ENCODE data around the gene ZNF845.
A peak's percentile ranks its signal among the peaks of the same experiment; 100 is the strongest.
"Not testable (repeated sequence)": the region's sequence is repeated elsewhere in the genome, so short reads cannot be mapped to it uniquely, and the experiment has no call there.

ZNF845 gene

GRCh38 chr19:53396525-53396868 is 62.9 kb downstream of the ZNF845 start:
- Histone ChIP-seq H4K8ac (ENCODE audit: low read depth, low read length) (no peak overlapping the region), H2BK12ac (ENCODE audit: low read length) (no peak overlapping the region), H3K4me3 (ENCODE audit: low read depth, low read length) (no peak overlapping the region), H2AK5ac (ENCODE audit: low read length) (no peak overlapping the region), H2BK5ac (ENCODE audit: low read depth, low read length, poor library complexity) (no peak overlapping the region), H3K36me3 (ENCODE audit: control insufficient read depth in 1 of 2, insufficient read depth in 2 of 2, low read length in 2 of 2) (peaks cover 18 to 20% of the 10 kb centered on the region in 2 experiments), H3K23ac (ENCODE audit: low read length) (no peak overlapping the region), H4K91ac (ENCODE audit: low read depth, low read length) (no peak overlapping the region), H3K14ac (ENCODE audit: low read length) (no peak overlapping the region), H2AFZ (ENCODE audit: insufficient read depth, low read length, poor library complexity) (no peak overlapping the region), H2BK120ac (ENCODE audit: insufficient read depth, low read length, poor library complexity) (no peak overlapping the region), H4K12ac (ENCODE audit: low read depth, low read length) (no peak overlapping the region), H3K18ac (ENCODE audit: low read length) (no peak overlapping the region), H3K4me2 (ENCODE audit: low read length) (peak overlapping the region; percentile 50), H3K79me2 (ENCODE audit: control insufficient read depth, insufficient read depth, low read length, poor library complexity) (peaks cover 6% of the 10 kb centered on the region), H3K4me1 (ENCODE audit: control insufficient read depth in 1 of 2, insufficient read depth in 2 of 2, low read length in 2 of 2) (peaks cover 3 to 5% of the 10 kb centered on the region in 2 experiments), H3K9ac (ENCODE audit: low read length) (no peak overlapping the region), H3K27ac (ENCODE audit: low read depth, low read length) (no peak overlapping the region), H3K27me3 (ENCODE audit: insufficient read depth, low read length) (no peaks in the 10 kb centered on the region), H3K79me1 (ENCODE audit: low read length) (peaks cover 8% of the 10 kb centered on the region), H3K9me3 (ENCODE audit: insufficient read depth, low read depth, low read length) (no peaks in the 10 kb centered on the region), H3K4ac (ENCODE audit: low read depth, low read length) (no peak overlapping the region)
- no peak for DNase-seq
- no CpG with 5 or more reads among the region's 1 CpG for WGBS (ENCODE audit: extremely low coverage, insufficient coverage, insufficient read length)

- H2BK5ac ChIP-seq (ENCODE audit: low read depth, low read length, poor library complexity); H3K27me3 ChIP-seq (ENCODE audit: insufficient read depth, low read length); H2BK12ac ChIP-seq (ENCODE audit: low read length); H2AFZ ChIP-seq (ENCODE audit: insufficient read depth, low read length, poor library complexity); H3K4ac ChIP-seq (ENCODE audit: low read depth, low read length); H3K4me3 ChIP-seq (ENCODE audit: low read depth, low read length); H3K4me1 ChIP-seq (ENCODE audit: control insufficient read depth in 1 of 2, insufficient read depth in 2 of 2, low read length in 2 of 2); H3K23ac ChIP-seq (ENCODE audit: low read length); H3K9me3 ChIP-seq (ENCODE audit: insufficient read depth, low read depth, low read length); H3K14ac ChIP-seq (ENCODE audit: low read length); H3K79me1 ChIP-seq (ENCODE audit: low read length); H3K4me2 ChIP-seq (ENCODE audit: low read length); H2AK5ac ChIP-seq (ENCODE audit: low read length); H3K18ac ChIP-seq (ENCODE audit: low read length); H4K12ac ChIP-seq (ENCODE audit: low read depth, low read length); H4K8ac ChIP-seq (ENCODE audit: low read depth, low read length); H3K27ac ChIP-seq (ENCODE audit: low read depth, low read length); H3K9ac ChIP-seq (ENCODE audit: low read length); H4K91ac ChIP-seq (ENCODE audit: low read depth, low read length); H2BK120ac ChIP-seq (ENCODE audit: insufficient read depth, low read length, poor library complexity); H3K79me2 ChIP-seq (ENCODE audit: control insufficient read depth, insufficient read depth, low read length, poor library complexity): not testable (repeated sequence)
- H3K36me3 ChIP-seq (ENCODE audit: control insufficient read depth in 1 of 2, insufficient read depth in 2 of 2, low read length in 2 of 2), result peaks cover 27 to 30% of the 10 kb centered on the region in 2 experiments
- WGBS (ENCODE audit: extremely low coverage, insufficient coverage, insufficient read length), result no CpG with 5 or more reads among the region's 1 CpG
- DNase-seq, result peak; percentile 55 to 72
Measured at GRCh38 chr19:53397918-53398317, 64.4 kb downstream of the ZNF845 start.
